Suppressor macrophage treated with lipopolysaccharide for 1 hour (primary cell): ENCODE measurements around the gene NPR3.

Experiments used
- DNase-seq, 3 donors: peaks; one replicate each; pipeline ENCODE4 v3.0.0-alpha.2; 2020 to 2022

Gene NPR3, protein sequence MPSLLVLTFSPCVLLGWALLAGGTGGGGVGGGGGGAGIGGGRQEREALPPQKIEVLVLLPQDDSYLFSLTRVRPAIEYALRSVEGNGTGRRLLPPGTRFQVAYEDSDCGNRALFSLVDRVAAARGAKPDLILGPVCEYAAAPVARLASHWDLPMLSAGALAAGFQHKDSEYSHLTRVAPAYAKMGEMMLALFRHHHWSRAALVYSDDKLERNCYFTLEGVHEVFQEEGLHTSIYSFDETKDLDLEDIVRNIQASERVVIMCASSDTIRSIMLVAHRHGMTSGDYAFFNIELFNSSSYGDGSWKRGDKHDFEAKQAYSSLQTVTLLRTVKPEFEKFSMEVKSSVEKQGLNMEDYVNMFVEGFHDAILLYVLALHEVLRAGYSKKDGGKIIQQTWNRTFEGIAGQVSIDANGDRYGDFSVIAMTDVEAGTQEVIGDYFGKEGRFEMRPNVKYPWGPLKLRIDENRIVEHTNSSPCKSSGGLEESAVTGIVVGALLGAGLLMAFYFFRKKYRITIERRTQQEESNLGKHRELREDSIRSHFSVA

DNA sequence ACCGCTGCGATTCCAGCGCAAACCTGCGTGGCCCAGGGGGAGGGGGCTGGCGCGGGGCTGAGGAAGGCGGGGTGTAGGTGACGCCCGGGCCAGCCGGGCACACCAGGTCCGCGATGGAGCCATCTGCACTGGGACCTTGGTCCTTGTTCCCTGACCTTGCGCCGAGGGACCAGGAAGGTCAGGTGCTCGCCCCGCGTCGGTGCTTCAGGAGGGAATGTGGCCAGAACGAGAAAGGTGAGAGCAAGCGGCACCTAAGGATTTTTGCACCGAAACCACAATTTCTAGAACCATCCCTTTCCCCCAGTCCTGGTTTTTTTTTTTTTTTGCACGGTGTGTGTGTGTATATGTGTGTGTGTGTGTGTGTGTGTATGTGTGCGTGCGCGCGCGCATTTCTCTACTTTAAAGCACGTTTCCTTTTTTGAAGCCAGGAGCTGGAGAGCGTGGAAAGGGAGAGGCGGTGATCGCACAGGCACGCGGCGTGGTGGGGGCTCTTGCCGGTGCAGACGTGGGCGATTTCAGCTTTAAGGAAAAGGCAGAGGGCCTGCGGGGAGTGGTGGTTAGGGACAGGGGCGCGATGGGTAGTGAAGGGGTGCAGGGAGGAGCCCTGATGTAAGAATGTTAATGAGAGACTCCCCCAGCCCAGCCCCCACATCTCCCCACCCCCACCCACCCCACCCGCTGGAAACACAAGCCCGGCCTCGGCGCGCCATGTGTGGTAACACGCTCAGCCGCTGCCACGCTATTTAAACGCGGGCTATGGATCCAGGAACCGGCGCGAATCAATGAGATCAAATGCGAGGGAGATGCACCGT is at the start of gene NPR3:
NPR3 (plus strand) TSS at position 772 of the 812 bp plus-strand sequence. CDS start 456 bp downstream, outside the sequence.
- peak in 2 of 3 donors; percentile 30 to 46 for DNase-seq

DNA sequence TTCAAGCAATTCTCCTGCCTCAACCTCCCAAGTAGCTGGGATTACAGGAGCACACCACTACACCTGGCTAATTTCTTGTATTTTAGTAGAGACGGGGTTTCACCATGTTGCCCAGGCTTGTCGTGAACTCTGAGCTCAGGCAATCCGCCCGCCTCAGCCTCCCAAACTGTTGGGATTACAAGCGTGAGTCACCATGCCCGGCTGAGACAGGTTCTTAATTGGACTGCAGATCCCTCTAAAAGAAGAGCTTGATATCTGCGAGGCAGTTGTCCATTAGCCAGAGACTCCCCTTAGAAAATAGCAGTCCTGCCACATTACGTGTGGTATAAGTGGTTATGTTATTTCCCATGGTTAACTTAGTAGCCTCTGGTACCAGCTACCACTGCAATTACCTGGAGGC is 46.6 kb upstream of the NPR3 start:
- DNase-seq, result no peak

DNA sequence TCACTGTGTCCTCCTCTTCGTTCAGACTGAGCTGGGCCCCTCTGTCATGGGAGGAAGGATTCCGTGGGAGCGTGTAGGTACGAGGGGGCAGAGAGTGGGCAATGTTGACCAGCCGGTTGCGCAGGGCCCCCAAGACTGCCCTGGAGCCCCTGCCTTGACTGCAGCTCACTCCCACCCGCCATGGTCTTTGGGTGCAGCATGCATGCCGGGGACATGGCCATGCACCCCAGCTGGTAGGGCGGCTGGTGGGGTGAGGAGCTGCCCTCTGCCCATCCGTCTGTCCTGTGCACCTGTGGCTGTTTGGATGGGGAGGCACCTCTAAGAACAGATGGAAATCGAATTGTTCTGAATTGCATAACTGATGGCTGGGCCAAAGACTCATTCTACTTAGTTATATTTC is 42.6 kb upstream of the NPR3 start:
- no peak for DNase-seq

DNA sequence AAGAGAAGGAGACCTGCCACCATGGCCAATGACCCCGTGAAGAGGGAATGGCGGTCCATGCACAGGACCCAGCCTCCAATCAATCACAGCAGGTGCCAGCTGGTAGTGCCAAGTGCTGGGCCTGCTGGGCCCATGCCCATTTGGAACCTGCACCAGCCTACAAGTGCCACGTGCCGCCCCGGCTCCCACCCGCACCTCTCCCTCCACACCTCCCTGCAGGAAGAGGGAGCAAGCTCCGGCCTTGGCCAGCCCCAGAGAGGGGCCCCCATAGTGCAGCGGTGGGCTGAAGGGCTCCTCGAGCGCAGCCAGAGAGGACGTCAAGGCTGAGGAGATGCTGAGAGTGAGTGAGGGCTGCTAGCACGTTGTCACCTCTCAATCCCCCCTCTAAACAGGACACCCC is 37.8 kb upstream of the NPR3 start:
- no peak for DNase-seq

DNA sequence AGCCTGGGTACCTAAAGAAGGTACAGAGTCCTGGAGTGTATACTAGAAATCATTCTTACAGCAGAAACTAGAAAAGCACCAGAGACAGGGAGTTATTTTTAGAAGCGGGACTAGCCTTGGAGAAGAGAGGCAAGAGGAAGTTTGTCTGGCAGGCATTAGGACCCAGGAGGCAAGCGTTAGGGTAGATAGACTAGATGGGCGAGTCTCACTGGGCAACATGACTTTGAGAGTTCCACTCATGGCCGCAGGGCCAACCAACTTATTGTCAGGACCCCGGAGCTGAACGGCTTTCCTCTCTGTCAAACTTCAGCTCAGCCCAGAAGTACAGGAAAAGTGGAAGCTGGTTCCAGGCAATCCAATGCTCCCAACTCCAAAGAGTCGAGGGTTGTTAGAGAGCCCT is 34.1 kb upstream of the NPR3 start:
- DNase-seq, result no peak

DNA sequence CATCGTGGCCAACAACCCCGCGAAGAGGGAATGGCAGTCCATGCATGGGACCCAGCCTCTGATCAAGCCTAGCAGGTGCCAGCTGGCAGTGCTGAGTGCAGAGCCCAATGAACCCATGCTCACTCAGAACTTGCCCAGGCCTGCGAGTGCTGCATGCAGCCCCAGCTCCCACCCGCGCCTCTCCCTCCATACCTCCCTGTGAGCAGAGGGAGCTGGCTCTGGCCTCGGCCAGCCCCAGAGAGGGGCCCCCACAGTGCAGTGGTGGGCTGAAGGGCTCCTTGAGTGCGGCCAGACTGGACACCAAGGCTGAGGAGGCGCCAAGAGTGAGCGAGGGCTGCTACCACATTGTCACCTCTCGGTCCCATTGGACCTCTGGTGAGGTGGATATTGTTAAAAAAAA is 32.6 kb upstream of the NPR3 start:
- no peak for DNase-seq

DNA sequence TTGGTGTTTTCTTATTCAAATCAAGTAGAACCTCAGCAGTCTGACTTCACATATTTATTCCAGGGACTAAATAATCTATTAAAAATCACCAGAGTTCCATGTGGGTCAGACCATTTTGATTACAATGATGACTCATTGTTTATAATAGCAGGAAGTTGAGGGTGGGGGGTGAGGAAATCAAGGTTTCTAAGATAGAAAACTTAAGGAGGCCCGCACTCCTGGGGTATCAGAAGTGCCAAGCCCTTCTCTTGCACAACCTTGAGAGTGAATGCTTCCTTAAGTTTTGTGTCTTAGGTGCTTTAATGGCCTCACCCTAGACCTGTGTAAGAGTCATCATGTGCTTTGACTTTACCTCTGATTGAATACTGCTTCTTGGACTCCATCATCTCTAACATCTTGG is 31.9 kb upstream of the NPR3 start:
- no peak for DNase-seq

DNA sequence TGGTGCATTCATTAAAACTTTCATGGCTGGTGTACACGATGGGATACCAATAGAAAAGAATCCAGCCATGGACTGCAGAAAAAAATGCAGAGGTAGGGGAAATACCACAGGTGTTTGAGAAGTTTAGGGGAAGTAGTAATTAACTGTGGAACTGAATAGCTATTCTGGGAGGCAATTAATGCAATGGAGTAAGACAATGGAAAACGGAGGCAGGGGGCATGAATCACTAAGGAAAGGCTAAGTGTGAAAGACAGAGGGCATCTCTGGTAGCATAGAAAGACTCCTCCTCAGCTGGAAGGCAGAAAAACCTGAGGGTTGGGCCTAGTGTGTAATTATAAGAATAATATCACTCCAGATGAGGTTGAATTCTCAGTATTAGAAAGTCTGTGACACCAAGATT is 30.9 kb upstream of the NPR3 start:
- DNase-seq, result no peak

DNA sequence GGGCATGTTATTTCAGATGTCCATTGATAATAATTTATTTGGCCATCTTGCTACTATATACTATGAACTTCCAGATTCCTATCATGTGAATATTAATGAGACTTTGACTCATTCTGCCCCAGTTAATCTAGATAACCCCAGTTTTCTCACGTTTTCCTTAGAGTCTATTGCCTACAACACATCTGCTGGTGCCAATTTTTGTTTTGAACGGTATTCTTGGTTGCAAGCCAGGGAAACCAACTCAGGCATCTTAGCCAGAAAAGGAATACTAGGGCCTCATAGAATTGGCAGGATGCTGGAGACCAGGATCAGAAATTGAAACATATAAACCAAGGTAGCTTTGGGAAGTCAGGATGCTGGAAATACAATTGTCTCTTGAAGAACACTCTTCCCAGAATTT is 28.0 kb upstream of the NPR3 start:
- no peak for DNase-seq

DNA sequence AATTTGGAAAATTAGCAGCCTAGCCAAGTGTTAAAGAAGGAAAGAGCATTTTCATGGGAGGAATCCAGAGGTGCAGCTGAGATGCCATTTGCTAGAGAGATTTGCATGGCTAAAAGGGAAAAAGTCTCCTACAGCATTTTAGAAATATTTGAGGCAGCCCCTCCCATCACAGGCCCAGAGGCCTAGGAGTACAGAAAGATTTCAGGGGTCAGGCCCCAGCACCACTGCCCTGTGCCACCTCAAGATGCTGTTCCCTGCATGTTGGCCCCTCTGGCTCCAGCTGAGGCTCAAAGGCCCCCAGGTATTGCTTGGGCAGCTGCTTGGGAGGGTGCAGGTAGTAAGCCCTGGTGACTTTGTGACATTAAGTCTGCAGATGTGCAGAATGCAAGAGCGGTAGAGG is 26.9 kb upstream of the NPR3 start:
- DNase-seq, result no peak

DNA sequence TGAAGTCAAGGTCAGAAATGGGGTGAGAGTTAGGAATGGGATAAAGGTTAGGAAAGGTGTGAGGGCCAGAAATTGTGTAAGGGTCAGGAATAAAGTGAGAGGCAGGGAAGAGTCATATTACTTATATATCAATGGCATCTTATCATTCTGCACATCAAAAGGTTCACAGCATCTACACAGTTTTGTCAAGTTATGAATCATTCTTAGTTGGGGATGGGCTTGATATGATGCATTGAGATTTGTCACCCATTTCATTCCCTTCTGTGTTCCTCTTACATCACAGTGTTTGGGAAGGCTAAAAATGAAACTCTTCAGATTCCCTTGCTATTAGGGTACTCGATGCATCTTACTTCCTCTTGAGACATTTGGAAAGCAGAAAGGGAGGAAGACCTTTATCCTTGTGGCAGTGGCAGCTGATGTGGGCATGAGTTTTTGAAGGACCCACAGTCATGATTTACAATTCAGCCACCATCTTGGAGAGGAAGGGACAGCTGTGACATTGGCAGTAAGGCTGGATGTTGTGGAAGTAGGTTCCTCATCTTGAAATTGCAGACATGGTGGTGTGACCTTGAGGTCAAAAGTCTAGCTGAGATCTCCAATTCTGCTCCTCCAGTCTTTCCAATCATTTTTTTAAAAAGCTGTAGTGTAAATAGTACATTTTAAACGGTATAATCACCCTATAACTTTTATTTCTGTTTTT is 24.2 kb upstream of the NPR3 start:
- DNase-seq, result peak; percentile 2 to 30 (median 9)

DNA sequence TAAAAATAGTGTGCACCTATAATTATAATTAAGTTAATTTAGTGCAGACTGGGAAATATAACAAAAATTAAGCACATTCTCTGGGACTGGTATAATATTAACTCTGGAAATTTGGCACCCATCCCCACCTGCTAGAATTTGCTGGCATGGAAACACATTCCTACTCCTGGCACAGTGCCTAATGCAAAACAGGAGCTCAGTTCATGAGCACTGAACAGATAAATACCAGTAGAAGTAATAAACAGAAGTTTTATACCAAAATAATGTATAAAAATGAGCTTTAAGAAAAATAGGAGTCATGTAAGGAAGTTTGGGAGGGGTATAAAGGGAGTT is 23.7 kb upstream of the NPR3 start:
- no peak for DNase-seq

DNA sequence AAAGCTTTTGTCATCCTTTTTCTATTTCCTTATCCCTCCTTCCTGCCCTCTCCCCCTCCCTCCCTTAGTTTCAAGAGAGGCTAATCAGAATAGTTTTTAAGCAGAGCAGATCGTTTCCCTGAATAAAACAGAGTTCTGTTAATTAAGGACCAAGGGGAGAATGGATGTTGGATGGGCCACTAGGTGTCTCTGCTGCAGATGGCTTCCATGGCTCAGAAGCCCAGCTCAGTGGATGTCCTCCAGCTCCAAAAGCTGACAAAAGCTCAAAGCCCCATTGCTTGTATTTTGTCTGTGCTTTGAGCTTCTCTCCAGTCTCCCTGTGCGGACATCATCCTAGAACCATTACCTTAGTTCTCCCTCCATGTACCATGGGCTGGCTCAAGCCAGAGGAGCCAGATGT is 21.0 kb upstream of the NPR3 start:
- peak in 1 of 3 donors; percentile 4 for DNase-seq

DNA sequence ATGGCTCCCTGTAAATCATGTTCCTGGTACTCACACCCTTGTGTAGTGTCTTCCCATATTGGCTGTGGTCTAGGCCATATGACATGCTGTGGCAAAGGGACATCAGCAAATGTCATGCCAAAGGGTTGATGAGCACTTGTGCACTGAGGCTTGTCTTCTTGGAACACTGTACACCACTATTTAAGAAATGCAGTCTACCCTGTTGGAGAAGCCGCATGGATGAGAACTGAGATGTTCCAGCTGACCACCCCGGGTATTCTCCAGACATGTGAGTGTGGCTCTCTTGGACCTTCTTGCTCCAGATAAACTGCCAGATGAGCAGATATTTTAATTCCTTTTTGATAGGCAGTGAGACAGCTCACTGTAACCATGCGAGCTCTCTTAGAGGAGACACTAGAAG is 20.5 kb upstream of the NPR3 start:
- DNase-seq, result no peak

DNA sequence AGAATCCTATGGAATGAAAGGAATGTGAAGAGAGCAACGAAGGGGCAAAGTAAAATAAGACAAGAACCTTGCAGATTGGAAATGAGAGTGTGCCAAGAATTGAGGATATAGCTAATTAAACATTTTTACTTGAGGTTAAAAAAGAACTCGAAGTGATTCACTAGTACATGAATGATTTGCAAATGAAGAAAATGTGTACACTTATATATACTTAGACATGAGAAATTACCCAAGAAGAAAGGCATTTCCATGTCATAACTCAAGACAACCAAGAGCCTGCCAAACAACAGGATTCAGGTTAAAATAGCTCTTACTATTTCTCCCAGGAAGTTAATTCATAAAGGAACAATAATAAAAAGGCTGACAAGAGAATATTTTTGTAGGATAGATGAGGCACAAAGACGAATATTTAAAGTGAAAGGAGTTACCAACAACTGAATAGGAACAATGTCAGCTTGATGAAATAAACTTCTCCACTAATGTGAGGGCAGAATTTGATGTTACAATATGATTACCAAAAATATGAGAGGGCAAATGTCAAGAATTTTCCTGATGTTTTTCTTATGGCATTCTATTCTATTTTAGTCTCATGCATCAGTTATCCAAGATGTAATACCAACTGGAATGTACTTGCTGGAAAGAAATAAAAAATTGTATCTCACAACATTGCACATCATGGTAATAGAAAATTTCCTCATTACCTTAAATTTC is 18.9 kb upstream of the NPR3 start:
- DNase-seq, result no peak

DNA sequence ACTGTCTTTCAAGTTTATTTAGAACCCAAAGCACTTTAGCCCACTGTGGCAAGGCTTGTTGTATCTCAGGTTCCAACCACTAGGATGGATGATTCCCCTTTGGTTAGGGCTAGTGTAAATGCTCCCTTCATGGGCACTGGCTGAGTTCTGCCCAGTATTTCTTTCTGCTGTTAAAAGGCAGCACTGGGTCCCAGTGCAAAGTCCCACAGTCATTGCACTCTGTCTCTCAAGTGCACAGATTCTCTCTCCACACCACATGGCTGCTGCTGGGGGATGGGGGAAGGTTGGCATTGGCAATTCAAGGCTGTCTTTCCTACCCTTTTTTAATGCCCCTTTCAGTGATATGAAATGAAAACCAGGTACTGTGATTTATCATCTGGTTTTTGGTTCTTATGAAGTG is 7.2 kb upstream of the NPR3 start:
- no peak for DNase-seq

DNA sequence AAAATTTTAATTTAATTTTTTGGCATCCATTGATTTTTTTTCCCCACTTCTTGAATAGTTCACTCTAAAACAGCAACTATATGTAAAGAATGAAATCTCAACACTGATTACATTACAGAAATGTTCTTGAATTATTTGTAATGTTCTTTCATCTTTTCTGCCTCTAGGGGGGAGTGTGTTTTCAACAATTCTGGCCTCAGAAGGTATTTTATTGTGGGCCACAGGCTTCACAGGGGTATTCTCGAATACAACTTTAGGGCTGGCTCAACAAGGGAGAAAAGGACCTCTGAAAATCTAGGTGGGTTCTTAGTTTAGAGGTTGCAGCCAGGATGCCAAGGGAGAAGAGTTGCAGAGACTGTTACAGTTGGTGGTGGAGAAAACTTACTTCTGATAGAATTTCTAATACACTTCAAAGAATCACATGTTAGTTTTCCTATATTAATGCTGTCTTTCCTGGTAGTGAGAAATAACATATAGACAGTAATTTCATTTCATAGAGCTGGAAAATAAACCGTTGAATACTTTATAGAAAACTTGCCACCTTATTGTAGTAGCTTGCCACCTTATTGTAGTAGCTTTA is 3.6 kb upstream of the NPR3 start:
- peak; percentile 37 to 50 (median 48) for DNase-seq

DNA sequence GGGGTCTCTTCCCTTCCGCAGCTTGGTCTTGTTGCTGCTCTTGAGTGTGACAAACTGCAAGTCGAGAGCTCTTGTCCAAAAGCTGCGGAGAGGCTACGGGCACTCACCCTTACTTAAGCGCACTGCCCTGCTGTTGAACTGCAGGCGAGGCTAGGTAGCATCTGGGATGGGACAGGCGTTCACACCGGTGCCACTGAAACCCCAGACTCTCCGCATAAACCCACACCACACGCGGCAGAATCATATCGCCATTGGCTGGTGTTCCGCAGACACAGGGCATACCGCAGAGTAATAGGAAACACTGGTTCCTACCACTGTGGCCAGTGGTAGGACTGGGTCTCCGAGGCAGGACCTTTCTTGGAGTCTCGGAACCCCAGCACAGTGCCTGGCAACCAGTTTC is 2.2 kb upstream of the NPR3 start:
- DNase-seq, result peak in 1 of 3 donors; percentile 4

DNA sequence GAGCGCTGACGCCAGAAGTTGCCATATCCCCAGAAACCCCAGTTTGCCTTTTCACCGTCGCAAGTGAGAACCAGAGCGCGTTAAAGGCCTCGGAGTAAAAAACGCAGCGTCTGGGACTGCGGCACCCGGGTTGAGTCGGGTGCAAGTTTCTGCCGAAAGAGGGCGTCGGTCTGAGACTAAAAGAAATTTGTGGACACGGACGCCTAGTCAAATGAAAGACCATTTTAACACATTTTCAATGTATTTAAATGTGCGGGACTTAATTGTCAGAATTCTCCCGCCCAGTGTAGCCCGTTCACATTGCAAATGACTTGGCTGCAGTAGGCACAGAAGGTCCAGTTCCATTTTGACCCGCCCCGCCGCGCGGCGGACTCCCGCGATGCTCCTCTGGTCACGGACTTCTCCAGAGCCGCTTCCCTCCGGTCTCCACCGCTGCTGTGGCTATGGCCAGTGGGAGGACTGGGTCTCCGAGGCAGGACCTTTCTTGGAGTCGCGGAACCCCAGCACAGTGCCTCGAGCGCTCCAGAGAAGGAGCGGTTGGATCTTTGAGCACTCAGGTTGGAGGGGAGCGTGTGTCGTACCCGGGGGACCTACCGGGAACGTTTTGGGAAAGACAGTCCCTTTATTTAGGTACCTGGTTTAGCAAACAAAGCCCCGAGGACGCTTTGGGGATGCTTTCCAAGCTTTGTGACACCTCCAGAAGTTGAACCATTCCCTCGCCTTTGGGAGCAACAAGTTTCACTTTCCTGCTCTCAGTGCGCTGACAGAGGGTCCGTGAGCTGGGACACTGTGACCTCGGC is 1.2 kb upstream of the NPR3 start:
- peak; percentile 72 to 81 (median 77) for DNase-seq

DNA sequence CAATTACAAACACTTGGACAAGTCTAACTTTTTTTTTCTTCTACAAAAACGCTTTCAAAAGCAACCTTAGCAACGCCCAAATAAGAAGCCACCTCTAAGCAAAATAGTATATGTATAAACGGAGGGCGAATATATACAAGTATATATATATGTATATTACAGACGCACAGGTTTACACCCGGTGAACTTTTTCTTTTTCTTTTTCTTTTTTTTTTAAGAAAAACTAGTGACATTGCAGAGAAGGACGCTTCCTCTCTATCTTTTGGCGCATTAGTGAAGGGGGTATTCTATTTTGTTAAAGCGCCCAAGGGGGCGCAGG is 200 bp downstream of the NPR3 start:
- no peak for DNase-seq

DNA sequence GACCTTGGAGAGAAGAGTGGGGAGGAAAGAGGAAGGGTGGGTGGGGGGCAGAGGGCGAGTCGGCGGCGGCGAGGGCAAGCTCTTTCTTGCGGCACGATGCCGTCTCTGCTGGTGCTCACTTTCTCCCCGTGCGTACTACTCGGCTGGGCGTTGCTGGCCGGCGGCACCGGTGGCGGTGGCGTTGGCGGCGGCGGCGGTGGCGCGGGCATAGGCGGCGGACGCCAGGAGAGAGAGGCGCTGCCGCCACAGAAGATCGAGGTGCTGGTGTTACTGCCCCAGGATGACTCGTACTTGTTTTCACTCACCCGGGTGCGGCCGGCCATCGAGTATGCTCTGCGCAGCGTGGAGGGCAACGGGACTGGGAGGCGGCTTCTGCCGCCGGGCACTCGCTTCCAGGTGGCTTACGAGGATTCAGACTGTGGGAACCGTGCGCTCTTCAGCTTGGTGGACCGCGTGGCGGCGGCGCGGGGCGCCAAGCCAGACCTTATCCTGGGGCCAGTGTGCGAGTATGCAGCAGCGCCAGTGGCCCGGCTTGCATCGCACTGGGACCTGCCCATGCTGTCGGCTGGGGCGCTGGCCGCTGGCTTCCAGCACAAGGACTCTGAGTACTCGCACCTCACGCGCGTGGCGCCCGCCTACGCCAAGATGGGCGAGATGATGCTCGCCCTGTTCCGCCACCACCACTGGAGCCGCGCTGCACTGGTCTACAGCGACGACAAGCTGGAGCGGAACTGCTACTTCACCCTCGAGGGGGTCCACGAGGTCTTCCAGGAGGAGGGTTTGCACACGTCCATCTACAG is 760 bp downstream of the NPR3 start:
- DNase-seq, result peak in 2 of 3 donors; percentile 27 to 46
